ENCODE measurements around the gene NHERF2. TPM values are rescaled to one million over a fixed set of nuclear protein-coding genes. Genes with fewer than 3 reads are reported as not detected.

NHERF2 gene
- total RNA-seq, 4 donors from 2014 or later, result 10.3 to 97.1 (median 33.1) TPM

GRCh38 chr16:2057438-2057837, 30.7 kb downstream of the NHERF2 start:
- Histone ChIP-seq H3K27ac (no peak overlapping the region), H3K27me3 (no peaks in the 10 kb centered on the region), H3K4me3 (no peak overlapping the region), H3K9me3 (no peaks in the 10 kb centered on the region), H3K4me1 (no peaks in the 10 kb centered on the region), H3K36me3 (no peaks in the 10 kb centered on the region)
- TF ChIP-seq CTCF (IDR thresholded peaks at IDR 0.05), result no peak
- no peak for TF ChIP-seq POLR2A (IDR thresholded peaks at IDR 0.05)
- intact Hi-C loops (cut with DNase I; ENCODE audit: low total_unique reads), result no loop called here
- no peak for DNase-seq

GRCh38 chr16:2058420-2058819, 31.7 kb downstream of the NHERF2 start:
- no peak overlapping the region for H3K27ac ChIP-seq
- intact Hi-C loops (cut with DNase I; ENCODE audit: low total_unique reads), result no loop called here
- H3K9me3 ChIP-seq, result no peaks in the 10 kb centered on the region
- H3K36me3 ChIP-seq, result no peaks in the 10 kb centered on the region
- H3K4me3 ChIP-seq, result no peak overlapping the region
- TF ChIP-seq CTCF (IDR thresholded peaks at IDR 0.05), result no peak
- no peak for TF ChIP-seq POLR2A (IDR thresholded peaks at IDR 0.05)
- no peak for DNase-seq
- H3K4me1 ChIP-seq, result no peaks in the 10 kb centered on the region
- no peaks in the 10 kb centered on the region for H3K27me3 ChIP-seq

- Histone ChIP-seq H3K4me3 (no peak overlapping the region), H3K27me3 (no peaks in the 10 kb centered on the region), H3K9me3 (no peaks in the 10 kb centered on the region), H3K27ac (no peak overlapping the region), H3K36me3 (no peaks in the 10 kb centered on the region), H3K4me1 (no peaks in the 10 kb centered on the region)
- intact Hi-C loops (cut with DNase I; ENCODE audit: low total_unique reads), result no loop called here
- no peak for TF ChIP-seq POLR2A (IDR thresholded peaks at IDR 0.05)
- DNase-seq, result no peak
Measured at GRCh38 chr16:2058872-2059271, 32.2 kb downstream of the NHERF2 start.

- no peak for DNase-seq
- TF ChIP-seq CTCF (IDR thresholded peaks at IDR 0.05), result no peak
- no peak for TF ChIP-seq POLR2A (IDR thresholded peaks at IDR 0.05)
- no peak overlapping the region for H3K27ac ChIP-seq
- intact Hi-C loops (cut with DNase I; ENCODE audit: low total_unique reads), result no loop called here
- no peaks in the 10 kb centered on the region for H3K4me1 ChIP-seq
- H3K36me3 ChIP-seq, result no peaks in the 10 kb centered on the region
- H3K27me3 ChIP-seq, result no peaks in the 10 kb centered on the region
- H3K9me3 ChIP-seq, result no peaks in the 10 kb centered on the region
- H3K4me3 ChIP-seq, result no peak overlapping the region
Measured at GRCh38 chr16:2060346-2060745, 33.6 kb downstream of the NHERF2 start.

GRCh38 chr16:2061023-2061422, 34.3 kb downstream of the NHERF2 start:
- DNase-seq, result no peak
- H3K36me3 ChIP-seq, result no peaks in the 10 kb centered on the region

More at GRCh38 chr16:2061023-2061422, 34.3 kb downstream of the NHERF2 start:
- Histone ChIP-seq H3K4me1 (no peaks in the 10 kb centered on the region), H3K9me3 (no peaks in the 10 kb centered on the region), H3K27me3 (no peaks in the 10 kb centered on the region), H3K27ac (no peak overlapping the region), H3K4me3 (no peak overlapping the region)
- no peak for TF ChIP-seq POLR2A (IDR thresholded peaks at IDR 0.05)
- no peak for TF ChIP-seq CTCF (IDR thresholded peaks at IDR 0.05)
- intact Hi-C loops (cut with DNase I; ENCODE audit: low total_unique reads), result no loop called here

Data from uterus (tissue), 4 donors.